HG03442 (cell line): ENCODE measurements around the gene HCFC1.

ENCODE experiments used
- ATAC-seq: cut with Tn5 transposase; IDR thresholded peaks from one replicate; pipeline ENCODE4 v1.9.1; 2021; ENCODE audit warnings: mild to moderate bottlenecking, moderate library complexity; ENCODE audit not compliant: unreplicated experiment

The HCFC1 gene

GRCh38 chrX:153906126-153906917 lies 65.3 kb downstream of the HCFC1 start:
- no peak for ATAC-seq

- ATAC-seq = no peak
Observed at GRCh38 chrX:153905481-153906095, 66.0 kb downstream of the HCFC1 start.

- no peak for ATAC-seq
Observed at GRCh38 chrX:153903991-153904957, 67.3 kb downstream of the HCFC1 start, which contains the start of gene AVPR2. Gene AVPR2 (plus strand): TSS chrX:153904673. CDS start chrX:153905146, 473 bp downstream.

- ATAC-seq = no peak
Observed at GRCh38 chrX:153903238-153903980, 68.2 kb downstream of the HCFC1 start.

- no peak for ATAC-seq
Observed at GRCh38 chrX:153902385-153902784, 69.2 kb downstream of the HCFC1 start.

GRCh38 chrX:153901753-153902140 lies 69.9 kb downstream of the HCFC1 start:
- ATAC-seq = no peak

- peak; percentile 71 for ATAC-seq
Observed at GRCh38 chrX:153900831-153901752, 70.5 kb downstream of the HCFC1 start.

GRCh38 chrX:153897899-153898298 lies 73.7 kb downstream of the HCFC1 start:
- ATAC-seq = no peak
